Neural cell (in vitro differentiated cells): Measurements from ENCODE around the gene PRICKLE2.

ENCODE experiments used
- CTCF ChIP-seq: fragments of 450-650 bp; IDR thresholded peaks from 2 replicates; pipeline ENCODE4 v1.5.1; 2014; ENCODE audit warnings: antibody characterized with exemption, mild to moderate bottlenecking, moderate library complexity; ENCODE audit not compliant: poor library complexity, severe bottlenecking
- EP300 ChIP-seq: fragments of 450-650 bp; conservative IDR thresholded peaks from 2 replicates; pipeline ENCODE4 v1.6.1; 2014; ENCODE audit warnings: antibody characterized with exemption, mild to moderate bottlenecking, moderate library complexity; ENCODE audit not compliant: poor library complexity, severe bottlenecking
- POLR2AphosphoS5 ChIP-seq: IDR thresholded peaks from 2 replicates; pipeline ENCODE4 v1.6.1; 2012
- REST ChIP-seq: IDR thresholded peaks from 2 replicates; pipeline ENCODE4 v1.6.1; 2012; ENCODE audit warnings: borderline replicate concordance
- SMC3 ChIP-seq: fragments of 450-650 bp; conservative IDR thresholded peaks from 2 replicates; pipeline ENCODE4 v1.6.1; 2014; ENCODE audit warnings: antibody characterized with exemption, mild to moderate bottlenecking, moderate library complexity; ENCODE audit not compliant: poor library complexity

- TF ChIP-seq CTCF (no peak), EP300 (peak; percentile 98), POLR2AphosphoS5 (peak; percentile 86), REST (no peak), SMC3 (peak; percentile 36)
Measured at GRCh38 chr3:64272842-64273241, 47.6 kb upstream of the PRICKLE2 start.
